HG03135 (cell line): Measurements from ENCODE around the gene ERC2.

Experiments used
- ATAC-seq: cut with Tn5 transposase; IDR thresholded peaks from one replicate; pipeline ENCODE4 v1.9.1; 2021; ENCODE audit warnings: mild to moderate bottlenecking, moderate library complexity; ENCODE audit not compliant: unreplicated experiment

Gene ERC2

DNA sequence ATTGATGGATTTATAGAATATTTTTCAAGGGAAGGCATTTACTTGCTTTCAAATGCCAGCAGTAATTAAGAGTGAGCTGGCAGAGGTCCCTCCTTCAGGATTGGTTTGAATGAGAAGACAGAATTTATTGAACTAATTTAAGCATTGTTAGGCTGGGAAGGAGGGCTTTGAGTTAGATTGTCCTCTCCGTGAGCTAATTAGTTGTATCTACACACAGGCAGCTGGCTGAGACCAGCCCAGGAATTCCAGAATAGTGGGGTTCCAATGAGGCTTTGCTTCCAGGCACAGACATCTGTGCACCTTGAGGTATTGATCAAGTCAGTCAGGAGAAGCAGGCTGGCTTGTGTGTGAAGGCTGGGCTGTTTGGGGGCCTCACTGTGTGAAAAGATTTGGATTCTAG is 857.1 kb downstream of the ERC2 start:
- ATAC-seq, result no peak

DNA sequence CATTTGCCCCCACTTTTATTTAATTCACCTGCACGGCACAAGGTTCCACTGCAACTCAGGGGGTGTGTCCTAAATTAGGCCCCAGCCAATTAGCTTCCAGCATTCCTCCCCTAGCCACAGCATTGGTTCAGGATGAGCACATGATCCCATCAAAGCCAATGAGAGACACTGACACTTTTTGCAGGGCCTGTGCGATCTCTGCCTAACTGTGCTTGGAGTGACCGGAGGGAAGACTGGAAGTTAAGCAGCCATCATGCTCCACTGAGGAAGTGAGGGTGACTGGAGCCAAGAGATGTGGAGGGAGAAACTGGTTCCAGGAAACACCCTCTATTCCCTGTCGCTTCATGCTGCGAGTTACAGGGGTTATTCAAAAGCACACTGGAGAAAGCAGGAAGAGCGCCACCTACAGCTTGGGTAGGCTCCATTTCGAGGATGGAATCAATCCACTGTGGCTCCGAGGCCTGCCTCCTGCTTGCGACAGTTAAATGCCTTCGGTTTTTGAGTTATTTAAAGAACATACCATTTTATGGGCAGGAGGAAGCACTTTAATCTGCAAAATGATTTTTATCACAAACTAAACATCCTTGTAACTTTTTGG is 858.9 kb downstream of the ERC2 start:
- no peak for ATAC-seq

DNA sequence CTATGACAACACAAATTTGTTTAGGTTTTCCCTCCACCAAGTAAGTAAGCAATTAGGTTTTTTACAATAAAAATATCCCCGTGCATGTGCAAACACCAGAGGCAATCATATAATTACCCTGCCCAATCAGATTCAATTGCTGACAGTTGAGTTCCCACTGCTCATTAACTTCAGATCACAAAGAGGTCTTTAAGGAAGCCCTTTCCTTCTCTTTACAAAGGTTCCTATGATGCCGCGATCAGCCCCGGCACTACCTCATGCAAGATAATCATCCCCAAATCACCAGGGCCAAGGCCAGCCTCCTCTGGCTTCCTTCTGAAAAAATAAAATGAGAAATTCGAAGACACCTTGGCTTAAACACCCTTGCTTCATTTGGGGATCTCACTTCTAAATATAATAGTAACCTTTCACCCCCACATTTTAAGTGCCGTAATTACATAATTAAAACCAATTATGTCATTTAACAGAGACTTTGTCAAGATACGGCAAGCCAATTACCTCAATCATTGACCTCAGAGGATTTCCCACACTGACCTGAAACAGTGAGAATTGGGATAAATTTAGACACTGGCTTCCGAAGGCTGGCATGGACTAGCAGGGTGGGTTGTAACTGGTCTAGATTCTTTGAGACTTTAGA is 859.8 kb downstream of the ERC2 start:
- ATAC-seq, result no peak

DNA sequence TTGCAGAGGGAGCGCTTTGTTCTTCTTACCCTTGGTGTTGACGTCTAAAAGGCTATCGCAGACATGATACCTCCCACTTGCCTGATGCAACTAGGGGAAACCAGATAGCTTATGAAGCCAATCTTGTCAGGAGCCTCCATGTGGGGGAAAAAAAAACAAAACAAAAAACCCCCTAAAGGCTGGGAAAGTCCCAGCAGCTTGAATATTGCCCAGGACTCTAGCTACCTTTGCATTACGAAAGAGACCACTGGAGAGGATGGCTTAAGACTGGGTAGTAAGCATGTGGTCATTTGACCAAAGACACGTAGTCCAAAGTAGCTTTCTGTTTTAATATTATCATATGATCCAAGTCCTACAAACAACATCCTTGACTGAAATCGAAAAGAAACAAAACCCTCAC is 860.4 kb downstream of the ERC2 start:
- ATAC-seq, result no peak

DNA sequence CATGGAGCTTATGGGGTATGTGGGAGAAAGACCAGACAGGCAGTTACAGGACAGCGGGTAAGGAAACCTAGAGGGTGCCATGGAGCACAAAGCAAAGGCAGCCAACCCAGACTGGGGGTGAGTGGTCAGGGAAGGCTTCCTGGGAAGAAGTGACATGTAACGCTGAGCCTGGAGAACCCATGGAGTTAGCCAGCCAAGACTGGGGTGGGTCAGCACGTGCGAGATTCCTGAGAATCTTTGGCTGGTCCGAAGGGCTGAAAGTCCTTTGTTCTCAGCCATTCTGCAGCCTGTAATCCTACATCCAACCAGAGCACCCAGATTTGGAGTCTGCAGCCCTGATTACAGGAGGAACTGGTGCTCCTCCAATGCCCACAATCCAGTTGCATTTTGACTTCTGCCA is 861.1 kb downstream of the ERC2 start:
- ATAC-seq, result no peak

DNA sequence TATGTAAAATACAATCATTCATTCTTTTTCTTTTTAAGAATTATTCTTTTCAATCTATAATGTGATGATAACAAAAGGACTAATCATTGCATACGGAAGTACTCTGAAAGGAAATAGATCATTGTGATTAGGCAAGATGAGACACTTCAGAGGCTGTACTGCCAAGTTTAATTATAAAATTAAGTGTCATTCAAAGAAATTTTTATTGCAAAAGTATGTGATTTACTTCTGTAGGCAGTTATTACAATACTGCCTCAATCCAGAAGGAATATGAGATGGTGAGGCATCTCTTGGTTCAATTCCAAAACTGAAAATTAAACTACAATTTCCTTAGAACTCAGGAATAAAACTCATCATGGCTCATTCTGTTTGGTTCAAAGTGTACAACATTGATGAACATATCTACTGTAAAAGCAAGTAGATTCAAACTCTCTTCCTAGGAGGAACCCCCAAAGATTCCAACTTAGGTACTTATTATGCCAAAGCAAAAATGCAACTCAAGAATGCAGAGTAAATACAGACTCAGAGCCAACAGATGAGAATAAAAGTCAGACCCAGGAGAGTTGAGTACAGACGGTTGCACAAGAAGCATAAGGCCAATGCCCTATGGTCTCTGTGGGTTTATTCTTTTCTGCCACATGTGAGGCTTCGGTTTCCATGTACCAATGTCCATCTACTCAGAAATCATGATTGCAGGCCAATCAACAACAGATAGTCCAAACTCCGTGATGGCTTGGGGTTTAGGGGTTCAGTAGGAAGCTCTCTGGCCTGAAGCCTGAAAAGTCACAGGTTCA is 862.6 kb downstream of the ERC2 start:
- no peak for ATAC-seq

DNA sequence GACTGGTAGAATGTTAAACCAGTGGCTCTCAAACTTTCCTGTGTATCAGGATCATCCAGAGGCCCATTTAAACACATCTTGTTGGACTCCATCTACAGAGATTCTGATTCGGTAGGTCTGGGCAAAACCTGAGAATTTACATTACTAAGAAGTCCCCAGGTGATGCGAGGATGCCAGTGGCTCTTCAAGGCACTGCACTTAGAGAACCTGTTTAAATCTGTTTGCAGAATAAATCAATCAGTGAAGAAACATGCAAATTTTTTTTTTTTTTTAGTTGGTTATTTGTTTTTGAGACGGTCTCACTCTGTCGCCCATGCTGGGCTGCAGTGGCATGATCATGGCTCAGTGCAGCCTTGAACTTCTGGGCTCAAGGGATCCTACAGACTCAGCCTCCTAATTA is 863.4 kb downstream of the ERC2 start:
- ATAC-seq, result no peak

DNA sequence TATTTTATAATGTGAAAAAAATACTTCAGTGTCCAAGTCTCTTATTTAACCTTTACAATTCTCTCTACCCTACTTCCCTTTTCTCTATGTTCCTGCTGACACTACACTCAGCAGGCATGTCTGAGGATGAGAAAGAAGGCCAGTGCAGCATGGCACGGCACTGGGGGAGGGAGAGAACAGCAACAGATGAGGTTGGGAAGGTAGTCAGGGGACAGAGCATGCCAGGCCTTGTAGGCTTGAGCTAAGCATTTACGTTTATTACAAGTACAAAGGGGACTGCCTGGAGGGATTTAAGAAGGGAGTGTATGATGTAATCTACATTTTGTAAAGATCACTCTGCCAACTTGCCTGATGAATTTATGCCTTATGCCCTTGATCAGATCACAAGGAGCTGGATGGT is 863.9 kb downstream of the ERC2 start:
- ATAC-seq, result no peak

DNA sequence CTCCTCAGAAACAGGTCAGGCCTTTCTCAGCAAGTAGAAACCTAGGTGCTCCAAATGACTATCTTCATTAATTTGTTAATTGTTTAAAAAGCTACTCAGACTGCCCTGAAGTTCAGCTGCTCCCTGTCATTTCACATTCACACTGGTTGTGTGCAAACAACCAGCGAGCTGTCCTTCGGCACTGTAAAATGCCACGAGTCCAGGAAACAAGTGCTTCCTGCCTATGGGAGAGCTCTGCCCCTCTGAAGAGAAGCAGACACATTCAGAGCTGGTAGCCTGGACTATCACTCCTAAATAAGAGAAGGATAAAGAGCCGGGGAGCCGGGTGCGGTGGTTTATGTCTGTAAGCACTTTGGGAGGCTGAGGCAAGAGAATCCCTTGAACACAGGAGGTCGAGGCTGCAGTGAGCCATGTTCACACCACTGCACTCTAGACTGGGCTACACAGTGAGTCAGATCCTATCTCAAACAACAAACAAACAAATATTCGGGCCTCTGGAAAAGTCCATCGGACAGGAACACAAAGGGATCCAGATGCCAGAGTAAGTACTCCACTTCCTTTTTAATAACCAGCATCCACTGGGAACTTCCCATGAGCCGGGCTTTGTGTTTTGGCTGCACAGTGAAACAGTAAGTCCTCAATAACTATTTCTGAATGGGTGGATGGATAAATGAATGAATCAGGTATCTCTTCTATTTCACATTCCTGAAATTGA is 866.7 kb downstream of the ERC2 start:
- no peak for ATAC-seq

DNA sequence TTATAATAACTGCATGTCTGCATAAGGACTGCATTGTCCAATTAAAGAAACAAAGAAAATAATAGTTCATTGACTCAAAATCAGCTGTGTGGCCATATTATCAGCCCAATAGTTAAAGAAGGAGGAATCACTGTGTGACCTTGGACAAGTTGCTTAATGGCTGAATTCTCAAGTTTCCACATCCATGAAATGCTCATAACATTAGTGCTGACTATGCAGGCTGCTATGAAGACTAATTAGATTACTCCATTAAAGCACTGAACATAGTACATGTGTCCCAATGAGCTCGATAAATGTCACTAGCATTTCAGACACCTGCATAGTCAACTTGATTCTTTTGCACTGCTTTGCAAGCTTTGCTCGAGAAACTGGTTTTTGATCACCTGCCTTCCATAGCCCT is 870.0 kb downstream of the ERC2 start:
- ATAC-seq, result no peak

DNA sequence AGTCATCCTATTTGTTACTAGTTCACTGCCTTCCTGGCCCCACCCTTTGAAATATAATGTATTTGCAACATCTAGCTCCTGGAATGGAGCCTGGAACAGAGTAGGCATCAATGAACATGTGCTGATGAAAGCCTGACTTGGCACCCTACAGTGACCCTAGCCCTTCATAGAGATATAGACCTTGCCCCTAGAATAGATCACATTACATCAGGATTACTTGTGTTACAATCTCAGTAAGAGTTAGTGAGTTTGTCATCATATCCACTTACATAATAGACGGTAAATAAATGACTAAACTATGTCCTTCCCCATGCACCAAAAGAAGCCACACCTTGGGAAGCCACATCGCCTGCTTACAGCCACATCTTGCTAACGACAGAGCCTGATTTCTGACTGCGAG is 870.6 kb downstream of the ERC2 start:
- no peak for ATAC-seq

DNA sequence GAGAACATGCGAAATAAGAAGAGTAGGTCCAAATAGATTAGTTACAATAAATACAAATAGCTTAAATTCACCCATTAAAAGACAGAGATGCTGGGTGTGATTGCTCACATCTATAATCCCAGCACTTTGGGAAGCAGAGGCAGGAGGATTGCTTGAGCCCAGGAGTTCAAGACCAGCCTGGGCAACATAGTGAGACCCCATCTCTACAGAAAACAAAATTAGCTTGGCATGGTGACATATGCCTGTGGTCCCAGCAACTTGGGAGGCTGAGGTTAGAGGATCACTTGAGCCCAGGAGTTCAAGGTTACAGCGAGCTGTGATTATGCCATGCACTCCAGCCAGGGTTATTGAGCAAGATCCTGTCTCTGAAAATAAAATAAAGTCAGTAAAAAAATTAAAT is 872.1 kb downstream of the ERC2 start:
- no peak for ATAC-seq

DNA sequence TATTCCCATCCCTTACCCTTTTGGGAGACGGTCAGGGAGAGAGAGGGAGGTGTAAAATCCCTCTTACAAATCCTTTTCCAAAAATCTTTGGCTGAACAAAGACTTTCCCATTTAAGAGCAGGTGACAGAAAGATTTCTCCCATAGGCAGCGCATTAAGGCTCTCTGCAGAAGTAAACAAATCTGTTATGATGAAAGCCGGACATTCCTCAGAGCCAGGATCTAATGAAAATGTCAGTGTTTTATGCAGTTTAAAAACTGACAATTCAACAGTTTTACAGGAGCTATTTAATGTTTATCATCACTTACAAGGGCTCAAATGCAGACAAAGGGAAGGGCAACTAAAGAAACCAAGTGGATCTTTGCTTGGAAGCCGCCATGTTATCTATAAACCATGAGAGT is 872.8 kb downstream of the ERC2 start:
- ATAC-seq, result no peak

DNA sequence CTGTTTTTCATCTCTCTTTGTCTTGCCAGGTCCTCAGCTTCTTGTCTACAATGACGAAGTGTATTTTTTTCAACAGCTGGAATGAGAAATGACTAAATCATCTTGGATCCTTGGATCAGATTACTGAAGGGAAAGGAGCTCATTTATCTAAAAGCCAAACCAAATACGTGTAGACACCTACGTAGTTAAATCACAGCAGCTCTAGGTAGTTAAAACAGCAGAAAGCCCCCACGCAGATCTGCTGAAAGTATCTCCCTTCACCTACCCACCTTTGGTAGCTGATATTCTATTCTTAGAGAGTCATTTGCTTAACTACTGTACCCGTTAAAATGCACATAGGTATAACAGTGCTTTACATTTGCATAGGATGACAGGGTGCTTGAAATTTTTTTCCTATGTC is 875.7 kb downstream of the ERC2 start:
- no peak for ATAC-seq

DNA sequence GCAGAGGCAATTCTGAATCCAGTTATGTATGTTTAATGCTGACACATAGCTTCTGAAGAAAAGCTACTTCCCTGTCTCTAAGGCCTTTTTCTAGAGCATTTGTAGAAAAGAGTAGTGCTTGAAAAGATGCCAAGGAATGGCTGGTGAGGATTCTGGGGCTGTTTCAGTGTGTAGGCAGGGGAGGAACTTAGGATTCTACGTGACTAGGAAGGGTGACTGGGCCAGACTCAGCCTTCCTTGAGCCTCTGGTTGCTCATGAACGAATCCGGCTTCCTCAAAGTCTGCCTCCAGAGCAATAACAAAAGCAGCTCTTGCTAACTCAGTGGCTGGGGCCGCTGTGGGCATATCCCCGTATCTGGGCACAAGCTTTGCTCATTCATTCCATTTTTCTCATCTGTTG is 876.4 kb downstream of the ERC2 start:
- no peak for ATAC-seq

DNA sequence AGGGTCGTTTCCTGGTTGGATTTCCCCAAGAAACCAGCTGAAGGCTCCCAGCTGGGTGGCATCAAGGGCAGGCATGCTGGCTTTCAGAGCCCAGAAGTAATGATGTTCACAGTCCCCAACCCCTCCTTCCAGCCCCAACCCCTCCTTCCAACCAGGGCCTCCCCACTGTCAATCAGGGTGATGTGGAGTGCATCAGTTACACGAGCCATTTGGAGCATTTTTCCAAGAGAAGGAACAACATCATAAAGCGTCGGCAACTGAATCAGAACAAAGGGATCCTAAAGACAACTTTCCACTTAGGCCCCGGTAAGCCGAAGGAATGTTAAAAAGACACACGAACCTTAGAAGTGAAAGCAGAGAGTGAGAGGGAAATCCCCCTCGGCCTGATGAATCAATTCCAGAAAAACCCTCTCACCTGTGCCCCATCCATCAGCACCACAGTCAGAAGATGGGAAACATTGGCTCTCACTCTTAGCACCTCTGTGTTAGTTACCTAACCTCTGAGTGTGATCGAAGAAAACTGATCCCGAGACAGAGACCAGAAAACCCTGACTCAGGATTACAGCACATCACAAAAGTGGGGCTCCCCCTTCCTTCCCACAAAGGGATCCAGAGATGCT is 880.0 kb downstream of the ERC2 start:
- no peak for ATAC-seq

DNA sequence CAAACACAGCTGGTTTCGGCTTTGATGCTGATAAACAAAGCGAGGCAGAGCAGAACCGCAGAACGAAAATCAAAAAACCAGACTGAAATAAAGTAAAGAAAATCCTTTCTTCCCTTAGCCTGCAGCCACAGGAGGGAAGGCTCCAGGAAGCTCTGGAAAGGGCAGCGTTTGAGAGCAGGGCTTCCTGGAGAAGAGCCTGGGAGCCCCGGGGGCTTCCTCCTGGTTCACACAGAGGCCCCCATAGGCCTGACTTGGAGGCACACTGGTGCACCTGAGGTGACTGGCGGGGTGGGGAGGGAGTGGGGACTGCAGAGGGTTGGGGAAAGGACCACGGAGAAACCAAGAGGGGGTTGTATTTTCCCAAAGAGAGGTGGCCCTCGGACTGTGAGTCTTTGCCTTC is 882.4 kb downstream of the ERC2 start:
- ATAC-seq, result no peak

DNA sequence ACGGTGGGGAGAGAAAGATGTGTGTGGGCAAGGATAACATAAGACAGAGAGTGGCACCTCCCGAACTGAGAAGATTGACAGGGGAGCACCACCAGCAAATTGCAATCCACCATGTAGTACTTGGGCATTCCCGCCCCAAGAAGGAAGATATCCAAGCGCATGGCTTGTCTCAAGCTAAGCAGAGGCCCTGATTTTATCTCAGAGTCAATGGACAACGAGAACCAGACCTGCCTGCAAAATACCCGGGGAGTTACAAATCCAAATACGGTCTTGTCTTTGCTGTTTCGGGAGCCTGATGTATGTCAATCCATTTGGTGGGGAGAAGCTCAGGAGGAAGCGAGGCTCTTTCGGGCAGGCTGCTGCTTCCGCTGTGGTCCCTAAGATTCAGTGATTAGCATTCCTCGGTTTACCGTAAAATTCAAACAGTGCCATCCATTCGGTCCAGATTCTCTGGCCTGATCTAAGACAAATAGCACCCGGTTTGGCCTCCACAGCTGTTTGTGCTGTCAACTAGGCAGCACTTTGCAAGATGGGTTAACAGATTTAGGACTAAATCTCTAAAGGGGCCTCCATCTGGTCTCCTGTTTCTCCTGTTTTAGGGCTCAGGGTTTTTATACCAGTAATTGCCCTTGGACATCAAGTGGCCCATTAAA is 883.4 kb downstream of the ERC2 start:
- no peak for ATAC-seq

DNA sequence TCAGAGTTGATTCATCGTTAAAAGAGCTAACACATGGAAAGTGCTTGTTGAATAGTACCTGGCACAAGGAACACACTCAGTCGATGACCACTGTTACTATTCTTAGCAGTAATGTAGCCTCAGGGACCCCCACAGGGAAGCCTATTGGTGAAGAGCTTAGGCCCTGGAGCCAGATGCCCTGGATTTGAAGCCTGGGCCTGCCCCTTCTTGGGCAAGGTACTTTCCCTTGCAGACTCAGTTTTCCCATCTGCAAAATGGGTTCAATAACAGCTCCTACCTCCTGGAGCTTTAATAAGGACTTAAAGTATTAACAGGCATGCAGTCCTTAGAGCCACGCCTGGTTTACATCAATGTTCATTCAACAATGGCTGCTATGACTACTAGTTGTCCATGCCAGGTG is 884.2 kb downstream of the ERC2 start:
- ATAC-seq, result no peak

DNA sequence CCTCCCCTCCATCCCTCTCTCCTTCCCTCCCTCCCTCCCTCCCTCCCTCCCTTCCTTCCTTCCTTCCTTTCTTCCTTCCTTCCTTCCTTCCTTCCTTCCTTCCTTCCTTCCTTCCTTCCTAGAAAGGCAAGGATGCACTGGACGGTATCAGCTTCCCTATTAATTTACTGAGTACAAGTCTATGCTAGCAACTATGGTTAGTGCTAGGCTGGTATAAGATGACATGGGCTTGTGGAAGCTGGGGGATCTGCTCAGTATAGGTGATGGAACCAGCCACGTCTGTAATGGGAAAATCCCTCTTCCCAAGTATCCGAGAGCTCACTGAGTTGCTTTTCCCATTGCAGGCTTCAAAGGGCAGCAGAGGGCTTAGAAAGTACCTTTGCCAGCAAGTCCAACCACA is 884.8 kb downstream of the ERC2 start:
- no peak for ATAC-seq

DNA sequence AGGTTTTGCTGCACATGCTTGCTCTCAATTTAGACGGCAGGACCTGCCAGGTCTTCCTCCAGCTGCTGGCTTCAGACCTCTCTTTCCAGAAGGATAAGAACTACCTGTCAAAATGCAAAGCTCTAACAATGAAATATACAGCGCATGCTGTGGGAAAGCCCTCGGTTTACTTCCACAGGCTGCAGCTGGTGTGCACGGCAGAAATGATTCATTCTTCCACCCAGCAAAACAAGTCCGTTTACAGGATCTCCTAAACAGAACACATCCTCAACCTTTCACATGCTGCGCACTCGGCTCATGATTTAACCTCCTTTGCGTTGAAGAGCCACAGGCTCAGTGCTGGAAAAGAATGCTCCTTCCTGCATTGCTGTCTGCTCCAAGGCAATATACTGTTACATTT is 888.8 kb downstream of the ERC2 start:
- ATAC-seq, result no peak
